ENCODE results near the gene PYGO1. TPM values are rescaled to one million over a fixed set of nuclear protein-coding genes. Genes with fewer than 3 reads are reported as not detected.

PYGO1 gene
- 2.4 and 4.0 TPM in 2 replicates for polyA plus RNA-seq

GRCh38 chr15:55588070-55588814 lies at the start of gene PYGO1:
PYGO1 (minus strand) TSS chr15:55588345; CDS start chr15:55587883, 462 bp downstream.

Other genes with a start within 250 kb of the PYGO1 start
- gene CCPG1, start 180.0 kb downstream of the PYGO1 start, polyA plus RNA-seq = 212 and 225 TPM in 2 replicates
- gene PIERCE2, start 179.8 kb downstream of the PYGO1 start, polyA plus RNA-seq = 30.2 and 33.0 TPM in 2 replicates
- 7.7 and 10.3 TPM in 2 replicates for gene DNAAF4, start 80.1 kb downstream of the PYGO1 start, polyA plus RNA-seq
- gene PRTG, start 154.8 kb upstream of the PYGO1 start, polyA plus RNA-seq = 1.3 and 1.7 TPM in 2 replicates